DOHH2 (cell line): Measurements from ENCODE around the gene STMN3.

Experiments
- CTCF ChIP-seq: fragments of 200-600 bp; sonication (generic); IDR thresholded peaks from one replicate; pipeline ENCODE4 v1.5.1; 2014; ENCODE audit warnings: antibody characterized with exemption, mild to moderate bottlenecking, low read depth, low read length; ENCODE audit not compliant: poor library complexity, severe bottlenecking
- EZH2phosphoT487 ChIP-seq: fragments of 200-600 bp; sonication (generic); IDR thresholded peaks from 2 replicates; pipeline ENCODE4 v1.6.1; 2017; ENCODE audit warnings: borderline replicate concordance, mild to moderate bottlenecking, antibody characterized with exemption, low read length, moderate library complexity, mixed read lengths

- TF ChIP-seq CTCF, result no peak
- no peak for TF ChIP-seq EZH2phosphoT487
Measured at GRCh38 chr20:63660622-63661021, 7.4 kb upstream of the STMN3 start.
